HCEC 1CT (cell line): ENCODE measurements around the gene GTPBP1.

ENCODE experiments used
- DNase-seq: peaks from one replicate; pipeline ENCODE4 v3.0.0-alpha.2; 2017

Gene GTPBP1

DNA sequence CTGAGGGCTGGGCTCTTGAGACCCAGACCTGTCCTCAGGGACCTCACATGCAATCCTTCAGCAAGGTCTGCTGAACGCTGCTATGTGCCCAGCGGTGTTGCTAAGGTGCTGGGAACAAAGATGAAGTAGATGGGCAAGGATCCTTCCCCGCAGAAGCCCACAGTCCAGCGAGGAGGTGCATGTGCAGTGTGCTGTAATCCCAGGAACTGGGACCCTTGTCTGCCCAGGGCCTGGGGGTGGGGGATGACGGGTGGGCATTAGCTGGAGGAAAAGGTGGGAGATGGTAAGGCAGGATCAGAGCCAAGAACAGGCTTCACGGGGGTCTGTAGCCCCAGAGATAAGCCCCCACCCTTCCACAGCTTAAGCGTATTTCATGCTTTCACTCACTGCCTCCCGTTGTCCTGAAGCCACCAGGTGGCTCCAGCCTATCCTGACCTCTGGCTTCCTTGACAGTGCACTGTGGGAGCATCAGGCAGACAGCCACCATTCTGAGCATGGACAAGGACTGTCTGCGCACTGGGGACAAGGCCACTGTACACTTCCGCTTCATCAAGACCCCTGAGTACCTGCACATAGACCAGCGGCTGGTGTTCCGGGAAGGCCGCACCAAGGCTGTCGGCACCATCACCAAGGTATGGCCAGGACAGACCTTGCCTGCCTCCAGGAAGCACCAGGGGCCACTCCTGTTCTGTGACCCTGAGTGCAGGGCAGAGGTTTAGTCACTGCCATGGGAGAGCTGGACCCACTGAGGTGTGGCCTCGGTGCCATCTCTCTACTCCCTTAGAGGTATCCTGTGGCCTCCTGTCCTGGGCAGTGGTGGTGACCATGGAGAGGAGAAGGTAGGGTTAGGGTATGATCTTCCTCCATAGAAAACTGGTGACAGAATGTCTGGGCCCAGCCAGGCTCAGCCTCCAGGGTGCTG lies 22.0 kb downstream of the GTPBP1 start:
- DNase-seq = no peak

- DNase-seq = no peak
Measured at GRCh38 chr22:38728871-38729796, 23.4 kb downstream of the GTPBP1 start.

DNA sequence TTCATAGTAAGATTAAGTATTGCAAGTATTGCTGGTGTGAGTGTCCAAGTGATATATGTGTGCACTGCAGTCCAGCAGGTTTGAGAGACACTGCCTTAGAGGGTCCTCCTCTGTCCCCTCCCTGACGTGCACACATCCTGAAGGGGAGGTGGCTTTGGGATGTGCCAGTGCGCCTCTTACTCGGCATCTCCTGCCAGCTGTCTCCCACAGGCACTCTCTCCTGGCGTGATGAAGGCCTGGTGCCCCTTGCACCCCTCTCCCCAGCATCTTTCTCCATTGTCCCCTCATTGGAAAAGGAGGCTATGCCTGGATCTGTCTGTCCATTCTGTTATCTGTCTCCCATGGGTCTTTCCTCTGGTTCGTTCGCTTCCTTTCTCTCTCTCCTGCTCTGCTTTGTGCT lies 24.2 kb downstream of the GTPBP1 start:
- DNase-seq = no peak

GRCh38 chr22:38730411-38730871 lies 24.7 kb downstream of the GTPBP1 start:
- no peak for DNase-seq

GRCh38 chr22:38731703-38732161 lies 26.0 kb downstream of the GTPBP1 start:
- DNase-seq = no peak

GRCh38 chr22:38732251-38732815 lies 26.6 kb downstream of the GTPBP1 start:
- DNase-seq = no peak

DNA sequence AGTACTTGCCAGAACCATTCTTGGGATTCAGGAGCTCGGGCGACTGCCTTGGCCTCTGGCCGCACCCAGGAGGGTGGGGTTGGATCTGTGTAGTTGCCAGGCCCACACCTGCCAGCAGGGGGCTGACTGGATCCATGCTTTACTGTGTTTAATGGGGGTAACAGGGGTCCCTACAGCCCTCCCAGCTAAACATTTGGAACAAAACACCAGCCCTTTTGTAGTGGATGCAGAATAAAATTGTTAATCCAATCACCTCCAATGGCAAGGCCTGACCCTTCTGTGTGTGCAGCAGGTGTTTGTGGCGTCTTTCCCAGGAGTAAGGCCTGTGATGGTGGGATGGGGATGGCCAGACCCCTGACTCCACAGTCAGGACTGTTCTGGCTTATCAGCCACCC lies 27.6 kb downstream of the GTPBP1 start:
- no peak for DNase-seq

- DNase-seq = no peak
Measured at GRCh38 chr22:38733724-38734381, 28.1 kb downstream of the GTPBP1 start.

GRCh38 chr22:38734421-38735100 lies 28.8 kb downstream of the GTPBP1 start:
- no peak for DNase-seq

DNA sequence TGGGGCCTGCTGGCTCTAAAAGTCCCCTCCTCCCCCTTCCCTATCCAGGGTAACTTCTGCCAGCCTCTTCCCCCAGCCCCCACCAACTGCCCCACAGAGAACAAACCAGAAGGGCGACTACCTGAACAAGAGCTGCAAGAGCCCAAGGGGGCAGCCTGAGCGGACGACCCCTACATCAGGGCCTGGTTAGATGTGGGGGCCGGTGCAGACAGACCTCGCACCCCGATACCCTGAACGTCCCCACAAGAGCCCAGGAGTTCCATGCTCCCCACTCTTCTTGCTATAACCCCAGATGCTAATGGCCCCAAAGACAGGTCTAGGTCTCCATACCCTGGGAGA lies 29.4 kb downstream of the GTPBP1 start:
- DNase-seq = no peak

GRCh38 chr22:38735465-38736256 lies 29.9 kb downstream of the GTPBP1 start:
- DNase-seq = no peak

DNA sequence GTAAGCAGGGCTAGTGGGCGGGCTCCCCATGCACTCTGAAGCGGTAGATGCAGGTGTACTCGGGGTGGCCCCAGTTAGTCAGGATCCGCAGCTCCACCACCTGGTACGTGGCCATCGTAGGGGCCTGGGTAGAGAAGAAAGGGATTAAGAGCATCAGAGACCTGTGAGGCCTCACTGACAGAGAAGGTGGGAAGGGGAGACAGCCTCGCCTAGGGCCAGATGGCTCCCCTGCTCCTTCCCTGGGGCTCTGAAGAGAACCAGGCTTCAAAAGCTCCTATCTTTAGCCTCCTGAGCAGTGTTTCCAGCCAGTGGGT lies 30.5 kb downstream of the GTPBP1 start:
- no peak for DNase-seq

- no peak for DNase-seq
Measured at GRCh38 chr22:38737302-38738060, 31.7 kb downstream of the GTPBP1 start.

GRCh38 chr22:38738475-38739070 lies 32.8 kb downstream of the GTPBP1 start:
- no peak for DNase-seq

DNA sequence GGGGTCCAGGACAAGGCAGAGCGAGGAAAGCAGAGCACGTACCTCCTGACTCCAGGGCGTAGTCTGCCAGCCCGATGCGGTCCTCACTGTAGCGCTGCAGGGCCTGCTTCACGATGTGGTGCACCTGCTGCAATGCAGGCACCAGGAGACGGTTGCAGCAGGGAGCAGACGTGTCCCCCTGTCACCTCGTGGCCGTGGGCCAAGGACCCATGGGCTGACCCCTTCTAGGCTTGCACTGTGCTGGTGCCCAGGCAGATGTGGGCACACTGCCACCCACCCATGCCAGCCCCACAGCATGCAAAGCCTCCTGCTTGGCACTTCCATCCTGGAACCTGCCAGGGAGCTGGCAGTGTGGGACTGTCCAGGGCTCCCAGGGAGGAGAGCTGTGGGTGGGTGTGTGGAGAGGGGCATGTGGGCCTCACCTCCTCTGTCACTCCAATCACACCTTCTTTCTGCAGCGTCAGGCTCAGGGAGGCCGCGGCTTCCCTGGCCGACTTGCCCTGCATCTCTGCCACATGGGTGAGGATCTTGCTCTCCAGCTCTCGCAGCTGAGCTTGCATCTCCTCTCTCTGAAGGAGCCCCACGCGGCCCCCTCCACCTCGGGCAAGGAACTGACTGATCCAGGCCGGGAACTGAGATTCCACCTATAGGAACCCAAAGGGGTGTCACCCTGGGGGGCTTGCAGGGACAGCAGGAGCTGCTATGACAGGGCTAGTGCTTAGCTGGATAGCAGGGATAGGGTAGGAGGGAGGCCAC lies 33.7 kb downstream of the GTPBP1 start:
- no peak for DNase-seq

- DNase-seq = no peak
Measured at GRCh38 chr22:38740116-38740723, 34.5 kb downstream of the GTPBP1 start.

- DNase-seq = no peak
Measured at GRCh38 chr22:38740754-38741153, 35.0 kb downstream of the GTPBP1 start.

- DNase-seq = no peak
Measured at GRCh38 chr22:38741166-38741565, 35.4 kb downstream of the GTPBP1 start.

GRCh38 chr22:38741576-38741975 lies 35.8 kb downstream of the GTPBP1 start:
- DNase-seq = no peak
